Measurements from ENCODE around the gene IRGC. TPM values are rescaled to one million over a fixed set of nuclear protein-coding genes. Genes with fewer than 3 reads are reported as not detected.
"Not testable (repeated sequence)": the region's sequence is repeated elsewhere in the genome, so short reads cannot be mapped to it uniquely, and the experiment has no call there.

IRGC gene
- total RNA-seq, 4 donors from 2014 or later, result not detected

DNA sequence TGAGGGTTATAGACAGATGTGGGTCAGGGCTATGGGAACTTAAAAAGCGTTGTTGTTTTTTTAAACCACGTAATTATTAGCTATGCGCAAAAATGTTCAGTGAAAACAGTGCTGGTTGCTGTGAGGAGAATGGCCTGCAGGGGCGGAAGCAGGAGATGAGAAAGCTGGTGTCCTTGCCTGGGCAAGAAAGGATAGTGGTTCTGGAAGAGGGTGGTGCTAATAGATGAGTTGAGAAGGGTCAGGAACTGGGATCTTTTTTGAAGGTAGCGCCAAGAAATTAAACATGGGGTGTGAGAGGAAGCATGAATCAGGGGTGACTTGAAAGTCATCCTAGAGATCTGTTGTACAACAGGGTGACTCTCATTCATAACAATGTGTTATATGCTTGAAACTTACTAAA is 43.6 kb downstream of the IRGC start:
- intact Hi-C loops (cut with DNase I; ENCODE audit: low total_unique reads) (loop anchor here (10.0 kb wide), 1 partner anchor 225 kb away; the partner anchor contains the start of gene ZNF575), in situ Hi-C loops (cut with MboI; ENCODE audit: low sequenced_read_pairs in 4 of 4) (no loop called here)
- Histone ChIP-seq H3K27ac (no peak overlapping the region), H3K27me3 (no peaks in the 10 kb centered on the region), H3K4me1 (no peaks in the 10 kb centered on the region), H3K4me3 (no peak overlapping the region), H3K9me3 (no peaks in the 10 kb centered on the region), H3K36me3 (no peaks in the 10 kb centered on the region)
- TF ChIP-seq, protein P1, sequence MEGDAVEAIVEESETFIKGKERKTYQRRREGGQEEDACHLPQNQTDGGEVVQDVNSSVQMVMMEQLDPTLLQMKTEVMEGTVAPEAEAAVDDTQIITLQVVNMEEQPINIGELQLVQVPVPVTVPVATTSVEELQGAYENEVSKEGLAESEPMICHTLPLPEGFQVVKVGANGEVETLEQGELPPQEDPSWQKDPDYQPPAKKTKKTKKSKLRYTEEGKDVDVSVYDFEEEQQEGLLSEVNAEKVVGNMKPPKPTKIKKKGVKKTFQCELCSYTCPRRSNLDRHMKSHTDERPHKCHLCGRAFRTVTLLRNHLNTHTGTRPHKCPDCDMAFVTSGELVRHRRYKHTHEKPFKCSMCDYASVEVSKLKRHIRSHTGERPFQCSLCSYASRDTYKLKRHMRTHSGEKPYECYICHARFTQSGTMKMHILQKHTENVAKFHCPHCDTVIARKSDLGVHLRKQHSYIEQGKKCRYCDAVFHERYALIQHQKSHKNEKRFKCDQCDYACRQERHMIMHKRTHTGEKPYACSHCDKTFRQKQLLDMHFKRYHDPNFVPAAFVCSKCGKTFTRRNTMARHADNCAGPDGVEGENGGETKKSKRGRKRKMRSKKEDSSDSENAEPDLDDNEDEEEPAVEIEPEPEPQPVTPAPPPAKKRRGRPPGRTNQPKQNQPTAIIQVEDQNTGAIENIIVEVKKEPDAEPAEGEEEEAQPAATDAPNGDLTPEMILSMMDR (IDR thresholded peaks at IDR 0.05 in 4 of 5, conservative IDR thresholded peaks at IDR 0.05 in 1 of 5), result no peak
- no peak for TF ChIP-seq POLR2A (IDR thresholded peaks at IDR 0.05)
- no peak for ATAC-seq
- DNase-seq, result no peak

DNA sequence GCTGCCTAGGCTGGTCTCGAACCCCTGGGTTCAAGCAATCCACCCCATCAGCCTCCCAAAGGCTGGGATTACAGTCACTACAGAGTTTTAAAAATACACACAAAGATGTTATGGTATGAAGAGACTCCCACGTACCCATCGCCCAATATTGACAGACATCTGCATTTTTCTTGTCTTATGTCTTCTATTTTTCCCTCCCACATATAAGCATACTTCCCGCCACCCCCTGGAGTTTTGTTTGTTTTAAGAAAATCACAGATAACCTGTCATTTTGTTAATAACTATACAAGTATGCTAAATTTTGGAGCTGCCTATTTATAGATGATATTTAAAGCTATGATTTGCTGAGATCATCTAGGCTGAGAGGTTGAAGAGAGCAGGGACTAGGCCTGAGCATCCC is 45.1 kb downstream of the IRGC start:
- Histone ChIP-seq H3K9me3 (no peaks in the 10 kb centered on the region), H3K4me1 (no peaks in the 10 kb centered on the region), H3K36me3 (no peaks in the 10 kb centered on the region), H3K27ac (no peak overlapping the region), H3K4me3 (no peak overlapping the region), H3K27me3 (no peaks in the 10 kb centered on the region)
- TF ChIP-seq POLR2A (IDR thresholded peaks at IDR 0.05), result no peak
- TF ChIP-seq, protein P1 (IDR thresholded peaks at IDR 0.05 in 4 of 5, conservative IDR thresholded peaks at IDR 0.05 in 1 of 5), result no peak
- ATAC-seq, result no peak
- in situ Hi-C loops (cut with MboI; ENCODE audit: low sequenced_read_pairs in 4 of 4), result no loop called here
- no peak for DNase-seq
- intact Hi-C loops (cut with DNase I; ENCODE audit: low total_unique reads), result no loop called here

DNA sequence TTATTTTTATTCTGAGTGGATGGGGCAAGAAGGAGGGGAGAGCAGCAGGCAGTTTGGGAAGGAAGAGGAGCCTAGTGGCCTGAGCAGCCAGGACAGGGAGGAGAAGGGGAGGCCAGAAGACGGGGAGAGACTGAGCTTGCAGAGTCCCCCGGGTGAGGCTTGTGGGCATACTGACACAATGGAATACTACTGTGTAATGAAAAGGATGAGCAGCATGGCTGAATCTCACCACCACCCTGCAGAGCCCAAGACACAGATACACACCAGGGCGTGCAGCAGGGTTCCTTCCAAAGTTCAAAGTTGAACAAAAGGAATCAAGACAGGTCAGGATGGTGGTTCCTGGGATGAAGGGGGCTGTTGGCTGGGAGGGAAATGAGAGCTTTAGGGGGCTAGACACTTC is 46.9 kb downstream of the IRGC start:
- ATAC-seq (no peak), DNase-seq (no peak)
- H3K9me3 ChIP-seq, result no peaks in the 10 kb centered on the region
- H3K4me1 ChIP-seq, result no peaks in the 10 kb centered on the region
- H3K27me3 ChIP-seq, result no peaks in the 10 kb centered on the region
- TF ChIP-seq, protein P1 (IDR thresholded peaks at IDR 0.05 in 4 of 5, conservative IDR thresholded peaks at IDR 0.05 in 1 of 5), result no peak
- TF ChIP-seq POLR2A (IDR thresholded peaks at IDR 0.05), result no peak
- intact Hi-C loops (cut with DNase I; ENCODE audit: low total_unique reads) (no loop called here), in situ Hi-C loops (cut with MboI; ENCODE audit: low sequenced_read_pairs in 4 of 4) (no loop called here)
- H3K27ac ChIP-seq, result no peak overlapping the region
- H3K36me3 ChIP-seq, result no peaks in the 10 kb centered on the region
- no peak overlapping the region for H3K4me3 ChIP-seq

DNA sequence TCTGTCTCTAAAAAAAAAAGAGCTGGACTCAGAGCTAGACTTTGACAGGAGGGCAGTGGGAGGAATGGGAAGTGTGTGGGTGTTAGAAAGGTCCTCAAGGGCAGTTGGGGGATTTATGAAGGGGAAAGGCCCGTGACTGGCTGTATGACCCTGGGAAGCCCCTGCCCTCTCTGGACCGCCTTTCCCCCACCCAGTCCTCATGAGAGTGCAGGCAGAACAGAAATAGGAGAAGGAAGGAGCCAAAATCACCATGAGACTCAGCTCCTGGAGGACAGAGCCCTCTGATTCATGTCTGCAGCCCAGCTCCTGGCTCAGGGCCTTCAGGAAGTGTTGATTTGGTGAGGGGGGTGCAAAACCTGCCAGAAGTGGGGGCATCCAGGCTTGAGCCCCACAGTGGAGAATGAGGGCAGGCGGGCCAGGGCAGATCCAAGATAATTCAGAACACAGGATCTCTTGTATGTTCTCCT is 47.6 kb downstream of the IRGC start:
- in situ Hi-C loops (cut with MboI; ENCODE audit: low sequenced_read_pairs in 4 of 4), result no loop called here
- no peaks in the 10 kb centered on the region for H3K27me3 ChIP-seq
- H3K36me3 ChIP-seq, result no peaks in the 10 kb centered on the region
- intact Hi-C loops (cut with DNase I; ENCODE audit: low total_unique reads), result no loop called here
- H3K27ac ChIP-seq, result no peak overlapping the region
- H3K9me3 ChIP-seq, result no peaks in the 10 kb centered on the region
- ATAC-seq (no peak), DNase-seq (no peak)
- no peak for TF ChIP-seq POLR2A (IDR thresholded peaks at IDR 0.05)
- TF ChIP-seq, protein P1 (IDR thresholded peaks at IDR 0.05 in 4 of 5, conservative IDR thresholded peaks at IDR 0.05 in 1 of 5), result no peak
- H3K4me3 ChIP-seq, result no peak overlapping the region
- no peaks in the 10 kb centered on the region for H3K4me1 ChIP-seq

DNA sequence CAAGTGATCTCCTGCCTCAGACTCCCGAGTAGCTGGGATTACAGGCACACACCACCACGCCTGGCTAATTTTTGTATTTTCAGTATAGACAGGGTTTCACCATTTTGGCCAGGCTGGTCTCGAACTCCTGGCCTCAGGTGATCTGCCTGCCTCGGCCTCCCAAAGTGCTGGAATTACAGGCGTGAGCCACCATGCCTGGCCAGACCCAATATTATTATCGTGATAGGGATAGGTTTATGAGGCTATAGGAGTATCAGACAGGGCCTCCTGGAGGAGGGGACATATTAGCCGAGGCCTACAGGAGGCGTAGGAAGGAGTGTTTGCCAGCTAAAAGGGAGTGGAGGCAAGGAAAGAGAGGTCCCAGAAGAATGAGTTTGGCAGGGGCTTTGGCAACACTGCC is 48.8 kb downstream of the IRGC start:
- H3K9me3 ChIP-seq; intact Hi-C loops (cut with DNase I; ENCODE audit: low total_unique reads); ATAC-seq; DNase-seq; H3K27me3 ChIP-seq; in situ Hi-C loops (cut with MboI; ENCODE audit: low sequenced_read_pairs in 4 of 4); H3K4me1 ChIP-seq; H3K36me3 ChIP-seq; H3K4me3 ChIP-seq: not testable (repeated sequence)
- peak overlapping the region in 2 of 4 donors; percentile 6 to 14 for H3K27ac ChIP-seq
